ENCODE results near the gene TAF15.

TAF15 gene

GRCh38 chr17:35797918-35798317, 11.4 kb upstream of the TAF15 start:
- H3K9me3 Mint-ChIP-seq, result no peaks in the 10 kb centered on the region
- no peaks in the 10 kb centered on the region for H3K36me3 Mint-ChIP-seq
- no peak overlapping the region for H3K27ac Mint-ChIP-seq
- no peak overlapping the region for H3K4me3 Mint-ChIP-seq
- ATAC-seq, result no peak
- DNase-seq (ENCODE audit: low spot score in 2 of 2), result peak in 1 of 2 donors; percentile 44
- no peaks in the 10 kb centered on the region for H3K4me1 Mint-ChIP-seq

GRCh38 chr17:35799942-35800341, 9.3 kb upstream of the TAF15 start:
- H3K36me3 Mint-ChIP-seq, result no peaks in the 10 kb centered on the region
- no peak for DNase-seq (ENCODE audit: low spot score in 2 of 2)
- no peak overlapping the region for H3K4me3 Mint-ChIP-seq
- no peak overlapping the region for H3K27ac Mint-ChIP-seq
- no peak for ATAC-seq
- H3K9me3 Mint-ChIP-seq, result no peaks in the 10 kb centered on the region
- peaks cover 10% of the 10 kb centered on the region for H3K4me1 Mint-ChIP-seq

- H3K36me3 Mint-ChIP-seq, result no peaks in the 10 kb centered on the region
- DNase-seq (ENCODE audit: low spot score in 2 of 2), result no peak
- ATAC-seq, result no peak
- H3K9me3 Mint-ChIP-seq, result no peaks in the 10 kb centered on the region
- H3K4me1 Mint-ChIP-seq, result peaks cover 15% of the 10 kb centered on the region
- H3K4me3 Mint-ChIP-seq, result no peak overlapping the region
- no peak overlapping the region for H3K27ac Mint-ChIP-seq
Measured at GRCh38 chr17:35801583-35802224, 7.6 kb upstream of the TAF15 start.

GRCh38 chr17:35804658-35805192, 4.6 kb upstream of the TAF15 start:
- H3K36me3 Mint-ChIP-seq, result peaks cover 13% of the 10 kb centered on the region
- no peaks in the 10 kb centered on the region for H3K9me3 Mint-ChIP-seq
- H3K4me1 Mint-ChIP-seq, result peaks cover 39% of the 10 kb centered on the region
- H3K27ac Mint-ChIP-seq, result no peak overlapping the region
- DNase-seq (ENCODE audit: low spot score in 2 of 2) (peak in 1 of 2 donors; percentile 65), ATAC-seq (peak; percentile 52)
- no peak overlapping the region for H3K4me3 Mint-ChIP-seq

- Mint-ChIP-seq H3K9me3 (no peaks in the 10 kb centered on the region), H3K4me3 (peak overlapping the region; percentile 95), H3K36me3 (peaks cover 41% of the 10 kb centered on the region), H3K27ac (peak overlapping the region; percentile 97), H3K4me1 (peaks cover 47% of the 10 kb centered on the region)
- no peak for ATAC-seq
- no peak for DNase-seq (ENCODE audit: low spot score in 2 of 2)
Measured at GRCh38 chr17:35807371-35808144, 1.7 kb upstream of the TAF15 start.

- Mint-ChIP-seq H3K27ac (peak overlapping the region; percentile 97), H3K4me3 (peak overlapping the region; percentile 95), H3K9me3 (no peaks in the 10 kb centered on the region), H3K36me3 (peaks cover 50% of the 10 kb centered on the region), H3K4me1 (peaks cover 51% of the 10 kb centered on the region)
- DNase-seq (ENCODE audit: low spot score in 2 of 2), result peak in 1 of 2 donors; percentile 68
- ATAC-seq, result no peak
Measured at GRCh38 chr17:35808240-35808961, 883 bp upstream of the TAF15 start.

- H3K9me3 Mint-ChIP-seq, result no peaks in the 10 kb centered on the region
- ATAC-seq, result peak; percentile 4
- peaks cover 57% of the 10 kb centered on the region for H3K4me1 Mint-ChIP-seq
- peaks cover 65% of the 10 kb centered on the region for H3K36me3 Mint-ChIP-seq
- no peak for DNase-seq (ENCODE audit: low spot score in 2 of 2)
- peak overlapping the region; percentile 95 for H3K4me3 Mint-ChIP-seq
- peak overlapping the region; percentile 97 for H3K27ac Mint-ChIP-seq
Measured at GRCh38 chr17:35809855-35810461, 674 bp downstream of the TAF15 start.

- no peak for DNase-seq (ENCODE audit: low spot score in 2 of 2)
- Mint-ChIP-seq H3K27ac (no peak overlapping the region), H3K9me3 (no peaks in the 10 kb centered on the region), H3K4me1 (peaks cover 63% of the 10 kb centered on the region), H3K4me3 (peak overlapping the region; percentile 95), H3K36me3 (peaks cover 83% of the 10 kb centered on the region)
- ATAC-seq, result no peak
Measured at GRCh38 chr17:35811759-35812158, 2.5 kb downstream of the TAF15 start.

GRCh38 chr17:35812456-35812855, 3.2 kb downstream of the TAF15 start:
- H3K4me3 Mint-ChIP-seq, result no peak overlapping the region

GRCh38 chr17:35816723-35817122, 7.4 kb downstream of the TAF15 start:
- Mint-ChIP-seq H3K9me3 (no peaks in the 10 kb centered on the region), H3K4me3 (no peak overlapping the region), H3K36me3 (peaks cover 99% of the 10 kb centered on the region), H3K4me1 (peaks cover 46% of the 10 kb centered on the region), H3K27ac (no peak overlapping the region)
- DNase-seq (ENCODE audit: low spot score in 2 of 2) (no peak), ATAC-seq (no peak)

More at GRCh38 chr17:35812456-35812855, 3.2 kb downstream of the TAF15 start:
- H3K4me1 Mint-ChIP-seq, result peaks cover 56% of the 10 kb centered on the region
- no peak for ATAC-seq
- H3K9me3 Mint-ChIP-seq, result no peaks in the 10 kb centered on the region
- H3K27ac Mint-ChIP-seq, result peak overlapping the region; percentile 51
- H3K36me3 Mint-ChIP-seq, result peaks cover 90% of the 10 kb centered on the region
- DNase-seq (ENCODE audit: low spot score in 2 of 2), result no peak

GRCh38 chr17:35817196-35817595, 7.9 kb downstream of the TAF15 start:
- Mint-ChIP-seq H3K4me3 (no peak overlapping the region), H3K27ac (no peak overlapping the region), H3K9me3 (no peaks in the 10 kb centered on the region), H3K36me3 (peaks cover 99% of the 10 kb centered on the region), H3K4me1 (peaks cover 41% of the 10 kb centered on the region)
- no peak for DNase-seq (ENCODE audit: low spot score in 2 of 2)
- no peak for ATAC-seq

- ATAC-seq (no peak), DNase-seq (ENCODE audit: low spot score in 2 of 2) (no peak)
- Mint-ChIP-seq H3K27ac (no peak overlapping the region), H3K9me3 (no peaks in the 10 kb centered on the region), H3K4me3 (no peak overlapping the region), H3K4me1 (peaks cover 23% of the 10 kb centered on the region), H3K36me3 (peaks cover 99% of the 10 kb centered on the region)
Measured at GRCh38 chr17:35819455-35819854, 10.2 kb downstream of the TAF15 start.

GRCh38 chr17:35821308-35821707, 12.0 kb downstream of the TAF15 start:
- Mint-ChIP-seq H3K9me3 (no peaks in the 10 kb centered on the region), H3K4me3 (no peak overlapping the region), H3K36me3 (peaks cover 100% of the 10 kb centered on the region), H3K4me1 (peaks cover 8% of the 10 kb centered on the region), H3K27ac (no peak overlapping the region)
- DNase-seq (ENCODE audit: low spot score in 2 of 2), result no peak
- no peak for ATAC-seq

GRCh38 chr17:35825206-35825605, 15.9 kb downstream of the TAF15 start:
- DNase-seq (ENCODE audit: low spot score in 2 of 2) (no peak), ATAC-seq (no peak)
- no peaks in the 10 kb centered on the region for H3K9me3 Mint-ChIP-seq
- no peak overlapping the region for H3K27ac Mint-ChIP-seq
- H3K4me3 Mint-ChIP-seq, result no peak overlapping the region
- H3K4me1 Mint-ChIP-seq, result no peaks in the 10 kb centered on the region
- H3K36me3 Mint-ChIP-seq, result peaks cover 100% of the 10 kb centered on the region

GRCh38 chr17:35841101-35841500, 31.8 kb downstream of the TAF15 start:
- peaks cover 100% of the 10 kb centered on the region for H3K36me3 Mint-ChIP-seq
- ATAC-seq (no peak), DNase-seq (ENCODE audit: low spot score in 2 of 2) (no peak)
- no peaks in the 10 kb centered on the region for H3K9me3 Mint-ChIP-seq
- H3K4me3 Mint-ChIP-seq, result no peak overlapping the region
- H3K4me1 Mint-ChIP-seq, result peaks cover 24% of the 10 kb centered on the region
- no peak overlapping the region for H3K27ac Mint-ChIP-seq
